Activated CD8-positive, alpha-beta memory T cell treated with anti-CD3 and anti-CD28 coated beads for 48 hours (primary cell): Measurements from ENCODE around the gene LRRC49.

Source experiments
- DNase-seq, 3 experiments: peaks; one replicate each; pipeline ENCODE4 v3.0.0-alpha.2; 2020; ENCODE audit warnings: low read depth in 2 of 3, low spot score in 2 of 3

The LRRC49 gene

DNA sequence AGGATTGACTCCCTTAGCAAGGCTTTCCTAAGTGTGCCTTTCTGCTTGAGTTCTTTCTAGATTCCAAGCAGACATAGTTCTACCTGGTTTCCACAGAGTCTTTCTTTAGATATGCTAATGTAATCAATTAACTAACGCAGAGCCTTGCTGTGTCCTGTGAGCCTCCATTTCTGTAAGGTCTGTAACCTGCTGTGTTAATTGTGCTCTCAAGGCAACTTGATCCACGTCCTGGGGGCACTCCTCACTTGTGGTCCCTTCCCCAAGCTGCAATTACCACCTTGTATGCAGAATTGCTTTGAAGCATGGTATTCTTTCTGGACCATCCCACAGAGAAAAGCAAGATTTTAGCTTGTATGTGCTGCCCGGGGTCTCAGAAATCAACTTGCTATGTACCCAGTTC is 193.2 kb downstream of the LRRC49 start:
- DNase-seq: no peak

DNA sequence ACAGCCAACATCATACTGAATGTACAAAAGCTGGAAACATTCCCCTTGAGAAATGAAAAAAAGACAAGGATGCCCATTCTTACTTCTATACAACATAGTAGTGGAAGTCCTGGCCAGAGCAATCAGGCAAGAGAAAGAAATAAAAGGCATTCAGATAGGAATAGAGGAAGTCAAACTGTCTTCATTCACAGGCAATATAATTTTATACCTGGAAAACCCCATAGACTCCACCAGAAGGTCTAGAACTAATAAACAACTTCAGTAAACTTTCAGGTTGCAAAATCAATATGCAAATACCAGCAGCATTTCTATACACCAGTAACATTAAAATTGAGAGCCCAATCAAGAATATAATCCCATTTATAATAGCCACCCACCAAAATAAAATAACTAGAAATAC is 195.5 kb downstream of the LRRC49 start:
- no peak for DNase-seq

DNA sequence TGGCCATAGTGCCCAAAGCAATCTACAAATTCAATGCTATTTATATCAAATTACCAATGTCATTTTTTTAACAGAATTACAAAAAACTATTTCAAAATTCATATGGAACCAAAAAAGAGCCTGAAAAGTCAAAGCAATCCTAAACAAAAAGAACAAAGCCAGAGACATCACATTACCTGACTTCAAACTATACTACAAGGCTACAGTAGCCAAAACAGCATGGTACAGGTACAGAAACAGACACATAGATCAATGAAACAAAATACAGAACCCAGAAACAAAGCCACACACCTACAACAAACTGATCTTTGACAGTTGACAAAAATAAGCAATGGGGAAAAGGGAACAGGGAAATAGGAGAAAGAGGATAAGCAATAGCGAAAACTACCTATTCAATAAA is 196.1 kb downstream of the LRRC49 start:
- DNase-seq: no peak

DNA sequence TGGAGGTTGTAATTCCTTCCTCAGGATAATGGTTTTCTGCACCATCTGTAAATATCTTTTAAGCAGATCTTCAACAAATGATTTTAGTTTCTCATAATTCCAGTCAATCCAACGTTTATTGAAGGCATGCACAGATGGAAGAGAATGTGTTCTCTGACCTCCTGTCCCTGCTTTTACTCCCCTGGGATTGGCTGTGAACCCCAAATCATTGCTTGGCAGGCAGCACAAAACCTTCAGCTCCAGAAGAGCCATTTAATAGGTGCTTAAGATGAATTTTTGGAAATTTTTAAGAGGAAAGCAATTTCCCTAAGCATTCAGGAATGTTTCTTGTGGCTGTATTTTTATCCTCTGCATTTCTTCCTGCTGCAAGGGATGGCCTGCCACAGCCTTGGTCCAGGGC is 197.2 kb downstream of the LRRC49 start:
- no peak for DNase-seq

DNA sequence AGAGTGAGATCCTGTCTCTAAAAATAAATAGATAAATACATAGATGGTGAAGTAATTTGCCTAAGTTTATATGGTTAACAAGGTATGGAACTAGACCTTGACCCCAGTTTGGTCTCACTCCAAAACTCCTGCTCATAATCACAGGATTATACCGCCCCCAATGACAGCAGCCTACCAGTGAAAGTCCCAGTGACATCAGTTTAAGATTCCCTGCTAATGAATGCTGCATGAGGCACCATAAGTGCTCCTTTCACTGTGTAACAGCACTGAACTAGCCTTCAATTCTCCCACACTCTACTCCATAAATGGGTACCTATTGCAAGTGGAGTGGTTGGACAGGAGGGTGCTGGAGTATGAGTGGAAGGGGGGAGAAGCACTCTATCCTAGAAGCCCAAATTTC is 199.0 kb downstream of the LRRC49 start:
- no peak for DNase-seq

DNA sequence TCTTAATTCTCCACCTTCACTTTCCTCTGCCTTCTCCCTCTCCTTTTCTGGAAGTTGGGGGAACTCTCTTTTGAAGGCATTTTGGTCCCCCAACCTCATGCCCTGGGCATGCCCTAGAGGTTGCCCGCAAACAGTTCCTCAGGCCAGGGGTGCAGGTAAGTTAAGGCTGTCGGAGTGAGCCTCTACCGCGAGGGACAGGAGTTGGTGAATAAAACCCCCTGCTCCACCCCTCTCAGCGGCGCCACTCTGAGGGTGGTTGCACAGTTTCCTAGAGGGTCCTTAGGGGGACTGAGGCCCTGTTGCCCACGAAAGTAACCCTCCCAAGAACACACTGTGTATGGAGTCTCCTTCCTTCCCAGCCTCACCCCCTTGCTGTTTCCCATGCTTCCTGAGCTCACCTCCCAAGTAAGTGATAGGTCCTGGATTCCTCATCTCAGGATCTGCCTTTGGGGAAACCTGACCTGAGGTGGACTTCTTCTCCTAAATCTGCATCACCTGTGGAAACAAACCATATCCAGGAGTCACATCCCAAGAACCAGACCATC is 199.5 kb downstream of the LRRC49 start:
- DNase-seq: no peak

DNA sequence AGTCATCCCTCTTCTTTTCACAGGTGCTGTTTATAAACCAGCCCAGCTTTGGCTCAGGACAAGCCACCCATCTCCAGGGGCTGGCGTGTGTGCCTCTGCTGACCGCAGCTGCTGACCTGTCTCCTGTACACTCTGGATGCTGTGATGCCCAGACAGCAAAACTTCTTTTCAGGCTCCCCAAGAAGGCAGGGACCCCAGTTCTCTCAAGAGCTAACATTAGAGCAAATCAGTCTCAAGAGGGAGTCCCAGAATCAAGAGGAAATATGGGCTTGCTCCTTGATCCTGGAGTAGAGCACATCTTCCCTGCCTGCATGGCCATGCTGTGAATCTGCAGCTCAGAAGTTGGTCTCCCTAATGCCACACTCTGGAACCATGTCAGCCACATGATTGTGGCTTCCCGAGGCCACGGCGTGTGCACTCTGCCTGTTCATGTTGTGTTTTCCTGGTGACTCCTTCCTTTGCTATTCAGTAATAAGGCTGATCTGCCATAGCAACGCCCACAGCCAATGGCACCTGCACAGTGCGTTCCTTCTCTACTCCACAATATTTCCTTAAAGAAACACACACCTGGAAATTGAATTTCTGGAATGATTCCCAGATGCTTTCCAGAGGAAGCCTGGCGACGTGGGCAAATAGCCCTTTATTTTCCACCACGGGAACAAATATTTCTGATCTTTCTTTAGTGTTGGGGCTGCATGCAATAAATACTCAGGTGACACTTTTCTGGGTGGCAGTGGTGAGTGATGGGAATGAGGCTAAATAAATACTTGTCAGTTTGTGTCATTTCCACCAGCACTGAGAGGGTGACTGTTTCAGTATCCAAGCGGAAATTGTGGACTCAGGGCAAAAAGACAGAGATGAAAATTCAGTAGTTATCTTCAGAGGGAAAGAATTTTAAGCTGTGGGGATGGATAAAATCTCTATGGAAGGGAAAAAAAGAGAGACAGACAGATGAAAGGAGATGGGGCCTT is 200.7 kb downstream of the LRRC49 start:
- DNase-seq: no peak

DNA sequence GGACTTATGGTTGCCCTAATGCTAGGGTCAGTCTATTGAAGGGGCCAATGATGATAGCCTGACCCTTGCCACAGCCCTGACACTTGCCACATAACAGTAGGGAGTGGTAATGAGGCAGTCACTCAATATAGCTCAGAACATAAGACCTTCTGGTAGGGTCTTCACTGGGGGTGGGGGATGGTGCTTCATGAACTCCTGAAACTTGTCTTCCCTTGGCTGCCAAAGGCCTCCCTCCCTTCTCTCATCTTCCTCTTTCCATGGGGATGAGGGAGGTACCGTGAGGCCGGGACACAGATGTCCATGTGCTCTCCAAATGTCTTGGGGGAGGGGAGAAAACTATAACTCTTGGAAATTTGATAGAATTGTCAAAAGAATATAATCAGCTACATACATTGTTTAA is 201.5 kb downstream of the LRRC49 start:
- DNase-seq: no peak

DNA sequence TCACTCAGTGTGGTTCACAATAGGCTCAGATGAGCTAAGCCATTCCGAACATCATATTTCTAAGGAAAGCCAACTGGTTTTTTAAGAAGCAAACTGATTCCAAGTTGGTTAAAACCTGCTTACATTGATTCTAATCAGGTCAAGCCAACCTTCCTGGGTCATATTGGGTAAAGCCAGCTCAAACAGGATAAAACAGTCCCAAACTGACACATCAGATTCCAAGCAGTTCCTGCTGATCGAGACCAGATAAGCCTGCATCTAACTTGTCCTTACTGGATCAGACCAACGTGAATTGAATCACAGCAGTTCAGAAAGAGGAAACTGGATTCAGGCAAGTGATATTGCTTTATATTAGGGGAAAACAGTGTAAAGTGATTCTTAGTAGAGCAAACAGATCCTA is 204.1 kb downstream of the LRRC49 start:
- no peak for DNase-seq

DNA sequence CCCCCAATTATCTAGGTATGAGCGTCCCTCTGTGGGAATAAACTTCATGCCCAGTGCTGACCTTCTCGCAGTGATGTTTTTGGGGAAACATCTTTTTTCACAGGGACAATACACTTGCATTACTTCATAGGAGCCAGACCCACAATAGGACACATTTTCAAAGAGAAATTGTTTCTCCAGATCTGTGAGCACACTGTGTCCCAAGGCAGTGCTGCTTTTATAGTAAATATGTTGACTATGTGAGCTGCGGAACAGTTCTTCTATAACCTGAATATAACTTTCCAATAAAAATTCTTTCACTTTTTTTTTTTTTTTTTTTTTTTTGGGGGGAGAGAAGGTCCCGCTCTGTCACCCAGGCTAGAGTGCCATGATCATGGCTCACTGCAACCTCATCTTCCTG is 205.3 kb downstream of the LRRC49 start:
- no peak for DNase-seq

DNA sequence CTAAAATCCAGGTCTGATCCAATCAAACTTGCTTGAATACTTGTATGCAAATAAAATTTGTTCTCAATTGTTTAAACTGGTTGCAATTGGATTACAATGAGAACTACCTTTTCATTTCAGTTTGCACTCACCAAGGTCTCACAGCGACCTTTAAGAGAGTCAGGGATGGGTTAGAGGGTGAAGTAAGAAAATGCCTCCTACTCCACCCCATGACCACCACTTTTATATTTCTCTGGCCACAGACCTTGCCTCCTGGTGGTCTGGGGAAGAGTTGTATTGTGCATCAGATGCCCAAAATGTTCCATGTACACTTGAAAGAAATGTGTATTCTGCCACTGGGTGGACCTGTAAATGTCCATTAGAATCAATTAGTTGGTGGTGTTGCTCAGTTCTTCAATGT is 206.3 kb downstream of the LRRC49 start:
- no peak for DNase-seq
